ENCODE results near the gene PPM1H. TPM values are rescaled to one million over a fixed set of nuclear protein-coding genes. Genes with fewer than 3 reads are reported as not detected.
A peak's percentile ranks its signal among the peaks of the same experiment; 100 is the strongest.

PPM1H gene
- total and polyA plus RNA-seq, 10 of the 15 experiments (the other 5 are each of a cell fraction or from before 2014, with no cell fraction given) = 0.11 to 0.83 (median 0.49) TPM

DNA sequence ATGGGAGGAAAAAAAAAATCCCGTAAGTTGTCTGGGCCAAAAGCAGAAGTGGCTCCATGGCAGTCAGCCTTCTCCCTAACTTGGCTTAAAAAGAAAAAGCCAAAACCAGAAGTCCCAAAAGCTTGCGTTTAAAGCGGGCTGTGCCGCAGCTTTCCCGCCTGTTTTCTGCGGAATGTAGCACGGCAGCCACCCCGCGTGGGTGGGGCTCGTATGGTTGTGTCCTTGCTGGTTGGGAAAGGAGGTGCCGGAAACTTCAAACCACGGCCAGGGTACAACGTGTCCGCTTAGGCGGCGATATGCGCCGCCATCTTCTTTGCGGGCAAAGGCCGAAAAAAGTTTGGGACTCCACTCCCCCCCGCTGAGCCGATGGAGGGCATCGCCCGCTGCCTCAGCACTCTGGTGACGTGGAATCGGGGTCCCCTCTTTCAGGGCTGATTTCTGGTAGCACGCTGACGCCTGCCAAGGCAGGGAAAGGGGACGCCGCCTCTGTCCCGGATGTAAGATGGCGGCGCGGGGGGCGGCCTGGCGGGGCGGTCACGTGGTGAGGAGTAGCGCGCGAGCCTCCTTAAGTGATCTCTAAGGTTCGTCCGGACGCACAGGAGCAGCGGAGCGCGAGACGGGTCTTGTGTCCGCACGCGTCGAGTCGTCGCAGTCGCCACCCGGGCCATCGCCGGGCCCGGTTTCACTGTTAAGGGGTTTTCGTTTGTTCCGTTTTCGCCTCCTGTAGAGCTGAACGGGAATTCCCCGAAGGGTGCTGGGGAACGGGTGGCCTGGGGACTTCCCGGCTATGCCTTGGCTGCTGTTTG, 332.5 kb downstream of the PPM1H start (continued):
- TF ChIP-seq, protein P1, sequence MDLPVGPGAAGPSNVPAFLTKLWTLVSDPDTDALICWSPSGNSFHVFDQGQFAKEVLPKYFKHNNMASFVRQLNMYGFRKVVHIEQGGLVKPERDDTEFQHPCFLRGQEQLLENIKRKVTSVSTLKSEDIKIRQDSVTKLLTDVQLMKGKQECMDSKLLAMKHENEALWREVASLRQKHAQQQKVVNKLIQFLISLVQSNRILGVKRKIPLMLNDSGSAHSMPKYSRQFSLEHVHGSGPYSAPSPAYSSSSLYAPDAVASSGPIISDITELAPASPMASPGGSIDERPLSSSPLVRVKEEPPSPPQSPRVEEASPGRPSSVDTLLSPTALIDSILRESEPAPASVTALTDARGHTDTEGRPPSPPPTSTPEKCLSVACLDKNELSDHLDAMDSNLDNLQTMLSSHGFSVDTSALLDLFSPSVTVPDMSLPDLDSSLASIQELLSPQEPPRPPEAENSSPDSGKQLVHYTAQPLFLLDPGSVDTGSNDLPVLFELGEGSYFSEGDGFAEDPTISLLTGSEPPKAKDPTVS (IDR thresholded peaks at IDR 0.05; ENCODE audit: low read depth, low read length) = no peak
- TF ChIP-seq SUPT20H (IDR thresholded peaks at IDR 0.05; ENCODE audit: borderline replicate concordance, control insufficient read depth, low read depth, low read length) (no peak), MTA2 (IDR thresholded peaks at IDR 0.05; ENCODE audit: low read depth) (peak; percentile 55; the same call in 1 of the 2 replicates), IRF5 (IDR thresholded peaks at IDR 0.05; ENCODE audit: borderline replicate concordance) (no peak), POLR2AphosphoS2 (IDR thresholded peaks at IDR 0.05; ENCODE audit: low read depth, low read length) (peak; percentile 73; the same call in 1 of the 2 replicates), ESRRA (IDR thresholded peaks at IDR 0.05; ENCODE audit: low read length) (no peak), PAX8 (IDR thresholded peaks at IDR 0.05) (peak; percentile 79; the same call in 1 of the 2 replicates), NRF1 (conservative IDR thresholded peaks at IDR 0.05; ENCODE audit: low read depth, low read length) (no peak), HDGF (IDR thresholded peaks at IDR 0.05) (peak; percentile 91), HDAC2 (IDR thresholded peaks at IDR 0.05) (no peak), BHLHE40 (IDR thresholded peaks at IDR 0.05; ENCODE audit: borderline replicate concordance in 1 of 2, low read depth in 2 of 2, low read length in 1 of 2) (peak; percentile 91 to 95), MLLT1 (IDR thresholded peaks at IDR 0.05) (peak; percentile 96), MEF2A (IDR thresholded peaks at IDR 0.05; ENCODE audit: insufficient read depth, low read depth, low read length) (peak; percentile 47; the same call in 1 of the 2 replicates), STAT3 (IDR thresholded peaks at IDR 0.05; ENCODE audit: low read depth, low read length) (no peak), POU2F2 (IDR thresholded peaks at IDR 0.05; ENCODE audit: borderline replicate concordance, low read depth, low read length) (peak; percentile 4; the same call in 2 of the 3 replicates), IKZF2 (IDR thresholded peaks at IDR 0.05) (peak; percentile 72 to 84), ZZZ3 (IDR thresholded peaks at IDR 0.05; ENCODE audit: control insufficient read depth, insufficient read length, low read depth) (no peak), SIN3A (IDR thresholded peaks at IDR 0.05; ENCODE audit: low read depth, low read length) (0 out of 2 replicates have a peak, but pooled peaks have one; percentile 16), JUND (IDR thresholded peaks at IDR 0.05; ENCODE audit: low read depth, low read length) (no peak), RELB (IDR thresholded peaks at IDR 0.05; ENCODE audit: low read depth) (peak; percentile 92)
- TF ChIP-seq, protein P2, sequence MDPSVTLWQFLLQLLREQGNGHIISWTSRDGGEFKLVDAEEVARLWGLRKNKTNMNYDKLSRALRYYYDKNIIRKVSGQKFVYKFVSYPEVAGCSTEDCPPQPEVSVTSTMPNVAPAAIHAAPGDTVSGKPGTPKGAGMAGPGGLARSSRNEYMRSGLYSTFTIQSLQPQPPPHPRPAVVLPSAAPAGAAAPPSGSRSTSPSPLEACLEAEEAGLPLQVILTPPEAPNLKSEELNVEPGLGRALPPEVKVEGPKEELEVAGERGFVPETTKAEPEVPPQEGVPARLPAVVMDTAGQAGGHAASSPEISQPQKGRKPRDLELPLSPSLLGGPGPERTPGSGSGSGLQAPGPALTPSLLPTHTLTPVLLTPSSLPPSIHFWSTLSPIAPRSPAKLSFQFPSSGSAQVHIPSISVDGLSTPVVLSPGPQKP (IDR thresholded peaks at IDR 0.05; ENCODE audit: low read depth, low read length) = peak; percentile 16; the same call in 1 of the 2 replicates

All from GM12878 (cell line).